Measurements from ENCODE around the gene ITPR2.
"Not testable (repeated sequence)": the region's sequence is repeated elsewhere in the genome, so short reads cannot be mapped to it uniquely, and the experiment has no call there.

Gene ITPR2

GRCh38 chr12:26750531-26751175 is 82.3 kb downstream of the ITPR2 start:
- DNase-seq, result no peak

- DNase-seq, result no peak
These were observed 83.2 kb downstream of the ITPR2 start for GRCh38 chr12:26749781-26750180.

- no peak for DNase-seq
These were observed 84.1 kb downstream of the ITPR2 start for GRCh38 chr12:26748741-26749431.

DNA sequence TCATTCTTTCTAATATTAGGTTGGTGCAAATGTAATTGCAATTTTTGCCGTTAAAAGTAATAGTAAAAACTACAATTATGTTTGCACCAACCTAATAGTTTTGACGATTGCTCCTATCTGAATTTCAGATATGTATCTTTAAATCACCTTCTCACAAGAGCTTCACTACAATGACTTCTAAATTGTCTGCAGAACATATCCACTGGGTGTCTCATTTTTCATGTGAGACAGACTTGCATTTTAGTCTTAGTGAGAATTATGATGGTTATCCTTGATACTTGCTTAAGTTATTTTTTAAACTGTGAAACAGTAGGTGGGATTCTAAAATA is 84.6 kb downstream of the ITPR2 start:
- no peak for DNase-seq

DNA sequence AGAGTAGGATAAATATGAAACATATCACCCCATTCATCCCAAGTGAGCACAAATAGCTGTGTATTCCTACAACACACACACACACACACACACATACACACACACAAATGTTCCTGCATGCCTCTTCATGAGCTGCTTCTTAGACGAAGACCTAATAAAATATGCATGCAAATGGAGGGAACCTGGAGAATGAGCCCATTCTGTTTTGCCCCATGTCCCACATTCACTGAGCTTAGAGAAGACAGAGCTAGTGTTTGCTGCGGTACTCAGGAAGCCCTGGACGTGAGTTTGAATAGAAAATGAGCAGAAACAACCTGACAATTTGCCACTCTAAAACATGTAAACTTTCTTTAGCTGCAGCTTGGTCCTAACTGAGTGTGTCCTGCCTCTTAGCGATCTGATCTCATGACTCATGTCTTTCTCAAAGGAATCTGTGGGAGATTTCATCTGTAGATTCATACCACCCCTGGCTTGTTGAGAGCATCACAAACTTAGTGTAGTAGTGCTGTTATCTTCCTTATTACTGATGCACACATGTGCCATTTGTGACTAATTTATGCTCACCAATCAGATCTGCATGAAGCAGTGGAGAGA is 86.8 kb downstream of the ITPR2 start:
- DNase-seq, result no peak

GRCh38 chr12:26744697-26745440 is 88.1 kb downstream of the ITPR2 start:
- DNase-seq, result no peak

DNA sequence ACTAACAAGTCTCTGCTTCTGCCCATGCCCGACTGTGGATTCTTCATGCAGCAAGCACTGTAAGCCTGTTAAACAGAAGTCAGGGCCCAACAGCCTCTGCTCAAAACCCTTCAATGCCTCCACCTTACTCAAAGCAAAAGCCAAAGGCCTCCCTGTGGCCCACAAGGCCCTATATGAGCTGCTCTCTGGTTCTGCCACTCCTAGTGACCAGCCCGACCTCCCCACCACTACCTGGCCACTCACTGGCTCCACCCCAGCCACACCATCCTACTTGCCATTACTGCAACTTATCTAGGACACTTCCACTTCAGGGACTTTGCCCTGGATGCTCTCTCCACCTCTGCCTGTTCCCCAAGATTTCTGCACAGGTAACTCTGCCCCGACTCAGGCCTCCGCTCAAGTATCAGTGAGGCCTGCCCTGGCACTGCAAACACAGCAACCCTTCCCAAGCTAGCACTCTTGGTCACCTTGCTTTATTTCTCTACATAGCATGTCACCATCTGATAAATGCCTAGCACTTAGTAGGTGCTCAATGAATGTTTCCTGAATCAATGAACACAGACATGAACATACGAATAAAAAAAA is 88.9 kb downstream of the ITPR2 start:
- DNase-seq, result no peak

GRCh38 chr12:26741584-26742227 is 91.3 kb downstream of the ITPR2 start:
- DNase-seq, result no peak

DNA sequence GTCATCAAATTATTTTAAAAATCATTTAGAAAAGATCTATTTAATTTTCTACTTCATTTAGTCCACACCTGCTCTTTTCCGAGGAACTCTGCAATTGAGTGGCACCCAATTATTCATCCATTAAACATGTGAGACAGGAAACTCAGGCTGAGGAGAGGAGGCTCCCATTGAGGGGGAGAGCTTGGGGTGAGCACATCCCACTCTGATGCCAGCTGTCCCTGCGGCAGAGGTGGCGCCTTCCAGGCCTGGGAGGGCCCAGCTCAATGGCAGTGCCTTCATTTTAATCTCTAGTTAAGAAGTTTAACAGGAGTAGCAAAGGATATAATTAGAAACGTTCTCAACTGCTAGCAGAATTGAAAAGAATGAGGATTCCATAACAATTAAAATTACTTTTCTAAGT is 92.0 kb downstream of the ITPR2 start:
- peak; percentile 32 for DNase-seq

DNA sequence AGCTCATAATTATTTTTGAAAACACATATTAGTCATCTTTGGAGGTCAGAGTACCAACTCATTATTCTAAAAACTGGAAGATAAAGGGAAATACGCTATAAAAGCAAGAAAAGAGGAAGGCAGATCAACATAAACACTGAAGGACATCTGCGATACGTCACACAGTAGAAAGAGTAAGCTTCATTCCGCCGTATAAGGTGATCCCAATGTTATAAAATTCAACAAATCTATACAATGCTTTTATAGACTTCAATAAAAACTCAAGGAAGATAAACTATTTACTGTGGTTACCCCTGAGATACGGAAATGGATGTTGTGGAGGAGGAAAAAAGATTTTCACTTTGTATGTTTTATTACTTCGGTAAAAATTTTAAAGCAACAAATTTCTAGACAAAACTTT is 92.6 kb downstream of the ITPR2 start:
- DNase-seq, result no peak

GRCh38 chr12:26737487-26738030 is 95.4 kb downstream of the ITPR2 start:
- DNase-seq, result no peak

DNA sequence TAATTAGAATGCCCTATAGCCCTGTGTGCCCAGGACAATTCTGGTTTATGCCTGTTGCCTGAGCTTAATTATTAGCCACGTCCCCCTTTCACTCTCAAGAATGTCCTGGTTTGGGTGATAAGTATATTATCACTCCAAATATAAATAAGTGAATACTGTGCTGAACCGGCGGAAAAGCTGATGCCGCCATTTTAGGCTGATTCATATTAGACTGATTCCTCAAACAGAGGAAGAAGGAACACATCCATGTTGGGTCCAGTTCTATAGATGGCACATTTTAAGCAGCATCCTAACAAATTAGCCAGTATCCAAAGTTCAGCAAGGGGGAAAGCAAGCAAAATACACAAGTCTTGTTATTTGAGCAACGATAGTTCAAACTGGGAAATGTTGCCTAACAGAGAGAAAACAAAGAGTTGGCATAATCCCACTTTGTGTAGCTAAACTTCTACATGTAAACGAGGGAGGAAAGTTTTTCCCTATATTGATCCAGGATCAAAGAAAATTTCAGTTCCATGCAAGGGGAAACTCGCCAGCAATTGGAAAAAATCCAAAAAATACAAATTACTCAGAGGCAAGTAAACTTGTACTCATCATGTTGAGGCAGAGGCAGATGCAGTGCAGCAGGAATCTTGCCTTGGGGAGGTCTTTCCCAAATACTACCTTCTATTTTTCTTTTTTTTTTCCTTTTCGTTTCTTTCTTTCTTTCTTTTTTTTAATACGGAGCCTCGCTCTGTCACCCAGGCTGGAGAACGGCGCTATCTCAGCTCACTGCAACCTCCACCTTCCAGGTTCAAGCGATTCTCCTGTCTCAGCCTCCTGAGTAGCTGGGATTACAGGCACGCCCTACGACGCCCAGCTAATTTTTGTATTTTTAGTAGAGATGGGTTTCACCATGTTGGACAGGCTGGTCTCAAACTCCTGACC is 96.2 kb downstream of the ITPR2 start:
- no peak for DNase-seq

DNA sequence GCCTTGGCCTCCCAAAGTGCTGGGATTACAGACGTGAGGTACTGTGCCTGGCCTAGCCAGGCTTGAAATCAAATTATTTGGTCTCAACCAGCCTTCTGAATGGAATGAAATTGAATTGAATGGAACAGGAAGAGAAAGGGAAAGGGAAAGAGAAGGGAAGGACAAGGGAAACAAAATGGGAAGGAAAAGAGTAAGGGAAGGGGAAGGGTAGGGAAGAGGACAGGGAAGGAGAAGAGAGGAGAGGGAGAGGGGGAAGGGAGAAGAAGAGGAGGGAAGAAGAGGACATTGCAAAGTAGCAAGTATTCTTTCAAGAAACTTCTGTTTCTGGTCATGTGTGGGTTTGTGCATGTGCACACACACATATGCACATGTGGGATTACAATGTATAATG is 97.8 kb downstream of the ITPR2 start:
- DNase-seq, result no peak

DNA sequence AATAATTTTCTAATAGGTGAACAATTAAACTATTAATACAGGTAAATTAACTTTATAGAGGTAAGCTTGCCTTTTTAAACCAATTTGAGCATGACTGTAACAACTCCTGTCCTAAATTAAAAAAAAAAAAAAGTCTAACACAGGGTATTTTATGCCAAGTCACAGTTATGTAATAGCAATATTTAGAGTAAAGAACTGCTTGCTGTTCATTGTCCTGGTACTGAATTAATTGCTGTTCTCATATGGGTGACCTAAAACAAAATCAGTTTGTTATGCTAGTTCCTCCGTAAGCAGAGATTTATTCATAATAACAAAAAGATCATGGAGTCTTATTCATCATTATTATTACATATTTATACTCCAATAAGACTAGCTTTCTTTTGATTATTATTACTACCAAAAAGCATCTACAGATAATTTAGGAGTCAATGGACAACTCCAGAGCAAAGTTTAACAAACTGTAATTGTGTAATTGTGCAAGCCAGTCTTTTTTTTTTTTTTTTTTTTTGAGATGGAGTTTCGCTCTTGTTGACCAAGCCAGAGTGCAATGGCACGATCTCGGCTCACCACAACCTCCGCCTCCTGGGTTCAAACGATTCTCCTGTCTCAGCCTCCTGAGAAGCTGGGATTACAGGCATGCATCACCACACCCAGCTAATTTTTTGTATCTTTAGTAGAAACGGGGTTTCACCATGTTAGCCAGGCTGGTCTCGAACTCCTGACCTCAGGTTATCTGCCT is 98.3 kb downstream of the ITPR2 start:
- no peak for DNase-seq

DNA sequence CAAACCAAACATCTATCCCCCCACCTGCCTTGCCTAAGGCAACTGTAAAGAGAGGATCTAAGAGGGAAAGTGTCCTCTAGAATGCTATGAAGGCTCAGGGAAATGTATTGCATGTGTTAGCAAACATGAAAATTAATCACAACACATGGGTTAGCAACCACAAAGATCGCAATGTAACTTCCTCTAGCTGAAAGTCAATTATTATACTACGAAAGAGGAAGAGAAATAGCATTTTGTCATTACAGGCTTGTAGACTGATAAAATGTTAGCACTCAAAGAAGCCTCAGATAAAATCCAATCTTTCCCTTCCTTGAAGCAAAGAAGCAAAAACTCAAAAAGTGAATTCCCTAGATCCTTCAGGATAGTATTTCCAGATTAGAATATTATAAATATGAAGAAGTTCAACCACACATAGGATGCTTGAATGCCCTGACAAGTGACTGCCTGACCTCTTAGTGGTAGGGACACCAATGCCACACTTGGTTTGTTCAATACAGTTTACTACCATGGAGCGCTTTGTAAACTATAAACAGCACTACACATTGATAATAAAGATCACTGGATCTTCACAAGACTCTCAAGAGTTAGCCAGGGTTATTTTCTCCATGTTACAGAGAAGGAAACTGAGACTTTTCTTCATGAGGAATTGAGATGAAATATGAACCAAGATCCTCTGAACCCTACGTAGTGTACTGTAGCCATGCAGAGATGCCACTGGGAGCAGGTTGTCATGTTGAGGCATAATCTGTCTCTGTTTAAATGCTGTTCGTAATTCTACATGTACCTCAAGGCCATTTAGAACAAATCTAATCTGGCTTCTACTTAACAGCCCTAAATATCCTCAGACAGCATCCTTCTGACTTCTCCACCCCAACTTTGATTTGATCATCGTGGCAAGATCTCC is 100.7 kb downstream of the ITPR2 start:
- no peak for DNase-seq

GRCh38 chr12:26730481-26731350 is 102.3 kb downstream of the ITPR2 start:
- DNase-seq, result no peak

- not testable (repeated sequence) for DNase-seq
These were observed 103.8 kb downstream of the ITPR2 start for GRCh38 chr12:26729137-26729671.

Measured in NCI-H1417 treated with DMSO at 0.1 percent for 48 hours (cell line).